Sigmoid colon (tissue), 7 donors: Measurements from ENCODE around the gene FBXO40. TPM values are rescaled to one million over a fixed set of nuclear protein-coding genes. Genes with fewer than 3 reads are reported as not detected.

ENCODE experiments used
- DNase-seq: peaks from one replicate; pipeline ENCODE4 v3.0.0-alpha.2; 2019
- H3K27ac ChIP-seq, 4 donors: fragments of 200-600 bp; sonication (generic); one replicate each; pipeline ENCODE4 v1.5.1; 2016 to 2019; ENCODE audit warnings: mild to moderate bottlenecking in 1 of 4
- H3K27me3 ChIP-seq, 3 donors: fragments of 200-600 bp; sonication (generic); one replicate each; pipeline ENCODE4 v1.5.1; 2019; ENCODE audit warnings: mild to moderate bottlenecking in 1 of 3
- H3K36me3 ChIP-seq, 4 donors: fragments of 200-600 bp; sonication (generic); one replicate each; pipeline ENCODE4 v1.5.1; 2016 to 2019
- H3K4me1 ChIP-seq, 4 donors: fragments of 200-600 bp; sonication (generic); one replicate each; pipeline ENCODE4 v1.5.1; 2017 to 2019
- H3K4me3 ChIP-seq, 4 donors: fragments of 200-600 bp; sonication (generic); one replicate each; pipeline ENCODE4 v1.5.1; 2017 to 2019; ENCODE audit warnings: mild to moderate bottlenecking in 2 of 4, moderate library complexity in 1 of 4
- H3K9me3 ChIP-seq, 4 donors: fragments of 200-600 bp in 3 of 4; sonication (generic) in 3 of 4; one replicate each; pipeline versions ENCODE4 v1.5.1 to v1.6.1; 2013 to 2019
- CTCF ChIP-seq, 4 experiments: fragments of 450-650 bp in 3 of 4; fragments of 200-600 bp in 1 of 4; IDR thresholded peaks; one replicate each; pipeline ENCODE4 v1.5.1; 2016 to 2019; ENCODE audit warnings: antibody characterized with exemption in 4 of 4, mild to moderate bottlenecking in 3 of 4, moderate library complexity in 2 of 4
- EP300 ChIP-seq, 4 donors: sonication (generic); formaldehyde crosslinking; IDR thresholded peaks; one replicate each; pipeline ENCODE4 v1.6.1; 2017; ENCODE audit warnings: antibody characterized with exemption in 4 of 4
- POLR2A ChIP-seq, 2 donors: fragments of 450-650 bp; IDR thresholded peaks; one replicate each; pipeline ENCODE4 v1.6.1; 2016; ENCODE audit warnings: antibody characterized with exemption in 2 of 2, mild to moderate bottlenecking in 2 of 2, moderate library complexity in 2 of 2
- POLR2AphosphoS5 ChIP-seq, 4 donors: sonication (generic); formaldehyde crosslinking; IDR thresholded peaks; one replicate each; pipeline ENCODE4 v1.6.1; 2017; ENCODE audit warnings: antibody characterized with exemption in 4 of 4
- WGBS, 2 donors: extraction: QIAGEN DNeasy Blood & Tissue Kit; methylation state at CpG; one replicate each; pipeline ENCODE4 v1.1.7; 2013; 5-methylcytosine and 5-hydroxymethylcytosine counted together
- intact Hi-C: fragments of 100-400 bp; cut with DNase I; formaldehyde crosslinking; loops from one replicate; pipeline ENCODE4 v1.15.1; 2023
- polyA plus RNA-seq, 3 donors: library from polyadenylated mRNA; stranded (reverse); fragments of 200-250 nt; gene quantifications; one replicate each; pipeline ENCODE4 v1.2.3, GENCODE V29; 2013
- small RNA-seq, 3 donors: library from RNA; depleted of rRNA; stranded (forward); fragments of <200 nt; gene quantifications; one replicate each; pipeline ENCODE3, GENCODE V24; 2016
- total RNA-seq, 4 donors: library from RNA; depleted of rRNA; stranded (reverse); fragments of >200 nt; gene quantifications; one replicate each; pipeline ENCODE4 v1.1.0, GENCODE V29; 2016
- donor health status: healthy with polysubstance abuse.
- donor health status: Bipolar disorder and iron deficiency.
- donor health status: healthy.

Gene FBXO40
- total and polyA plus RNA-seq, 7 donors, result under 0.01 TPM; not detected in 6

- no peak overlapping the region for H3K4me3 ChIP-seq
- peaks cover 21 to 100% (median 52%) of the 10 kb centered on the region in 4 donors for H3K36me3 ChIP-seq
- 85 to 93% methylated on average over 4 of the region's 4 CpGs for WGBS, 2 donors
- TF ChIP-seq POLR2A (IDR thresholded peaks at IDR 0.05) (no peak), POLR2AphosphoS5 (IDR thresholded peaks at IDR 0.05) (no peak), EP300 (IDR thresholded peaks at IDR 0.05) (no peak)
- no peaks in the 10 kb centered on the region for H3K9me3 ChIP-seq
- no peaks in the 10 kb centered on the region for H3K27me3 ChIP-seq
- peak overlapping the region in 1 of 4 donors; percentile 21 for H3K27ac ChIP-seq
- intact Hi-C loops, result no loop called here
- no peaks in the 10 kb centered on the region for H3K4me1 ChIP-seq
- no peak for DNase-seq
Measured at GRCh38 chr3:121667333-121667732, 74.2 kb downstream of the FBXO40 start.

- peak overlapping the region in 1 of 4 donors; percentile 21 for H3K27ac ChIP-seq
- H3K36me3 ChIP-seq, result peaks cover 13 to 98% (median 42%) of the 10 kb centered on the region in 4 donors
- TF ChIP-seq POLR2AphosphoS5 (IDR thresholded peaks at IDR 0.05) (no peak), CTCF (IDR thresholded peaks at IDR 0.05) (no peak), EP300 (IDR thresholded peaks at IDR 0.05) (no peak), POLR2A (IDR thresholded peaks at IDR 0.05) (no peak)
- no peaks in the 10 kb centered on the region for H3K4me1 ChIP-seq
- no peak overlapping the region for H3K4me3 ChIP-seq
- DNase-seq, result no peak
- H3K9me3 ChIP-seq, result no peaks in the 10 kb centered on the region
- intact Hi-C loops, result no loop called here
- H3K27me3 ChIP-seq, result no peaks in the 10 kb centered on the region
Measured at GRCh38 chr3:121670676-121671075, 77.5 kb downstream of the FBXO40 start.

- peaks cover 30 to 94% (median 51%) of the 10 kb centered on the region in 4 donors for H3K36me3 ChIP-seq
- intact Hi-C loops, result no loop called here
- H3K27me3 ChIP-seq, result no peaks in the 10 kb centered on the region
Measured at GRCh38 chr3:121677141-121677540, 84.0 kb downstream of the FBXO40 start.

More at GRCh38 chr3:121677141-121677540, 84.0 kb downstream of the FBXO40 start:
- Histone ChIP-seq H3K4me3 (no peak overlapping the region), H3K27ac (no peak overlapping the region), H3K9me3 (no peaks in the 10 kb centered on the region), H3K4me1 (no peaks in the 10 kb centered on the region)
- no peak for DNase-seq
- TF ChIP-seq CTCF (IDR thresholded peaks at IDR 0.05) (no peak), EP300 (IDR thresholded peaks at IDR 0.05) (no peak), POLR2AphosphoS5 (IDR thresholded peaks at IDR 0.05) (no peak), POLR2A (IDR thresholded peaks at IDR 0.05) (no peak)
- WGBS, 2 donors, result 94 to 100% methylated on average over 2 of the region's 2 CpGs

Small RNA genes within 50 kb of the gene (small RNA-seq; reads per million reads assigned to genes)
- gene RNU4-62P, result 0 reads per million in 3 donors

Other genes with a start within 250 kb of the FBXO40 start
- gene POLQ, start 47.4 kb upstream of the FBXO40 start, total RNA-seq, result under 1 TPM; 0.16 to 0.71 (median 0.48) TPM
- 1 to 10 TPM in 1 of 3 donors, under 1 TPM in 2; under 0.01 to 2.0 (median 0.46) TPM for gene POLQ, start 47.4 kb upstream of the FBXO40 start, polyA plus RNA-seq
- not detected for gene ARGFX, start 25.4 kb upstream of the FBXO40 start, total RNA-seq
- not detected for gene ARGFX, start 25.4 kb upstream of the FBXO40 start, polyA plus RNA-seq
- 10 to 100 TPM; 34.2 to 51.4 (median 38.6) TPM for gene HCLS1, start 67.5 kb downstream of the FBXO40 start, total RNA-seq
- gene HCLS1, start 67.5 kb downstream of the FBXO40 start, polyA plus RNA-seq, result 10 to 100 TPM; 13.2 to 91.9 (median 22.2) TPM
- 10 to 100 TPM; 44.8 to 70.1 (median 54.5) TPM for gene GOLGB1, start 156.4 kb downstream of the FBXO40 start, total RNA-seq
- 10 to 100 TPM in 2 of 3 donors, 1 to 10 TPM in 1; 9.7 to 25.3 (median 13.2) TPM for gene GOLGB1, start 156.4 kb downstream of the FBXO40 start, polyA plus RNA-seq
- 10 to 100 TPM; 18.9 to 21.6 (median 19.8) TPM for gene IQCB1, start 241.7 kb downstream of the FBXO40 start, total RNA-seq
- gene IQCB1, start 241.7 kb downstream of the FBXO40 start, polyA plus RNA-seq, result 10 to 100 TPM in 1 of 3 donors, 1 to 10 TPM in 2; 6.2 to 15.3 (median 7.2) TPM
- gene EAF2, start 241.8 kb downstream of the FBXO40 start, total RNA-seq, result 1 to 10 TPM; 3.3 to 7.8 (median 6.5) TPM
- 10 to 100 TPM in 2 of 3 donors, 1 to 10 TPM in 1; 9.6 to 16.0 (median 12.7) TPM for gene EAF2, start 241.8 kb downstream of the FBXO40 start, polyA plus RNA-seq